Breast epithelium (tissue), 3 donors: ENCODE measurements around the gene NR3C1.

Experiments
- CTCF ChIP-seq, 3 donors: fragments of 450-650 bp; IDR thresholded peaks; one replicate each; pipeline ENCODE4 v1.5.1; 2016 to 2017; ENCODE audit warnings: antibody characterized with exemption in 3 of 3, mild to moderate bottlenecking in 3 of 3, moderate library complexity in 3 of 3
- POLR2A ChIP-seq: fragments of 450-650 bp; IDR thresholded peaks from one replicate; pipeline ENCODE4 v1.6.1; 2016; ENCODE audit warnings: antibody characterized with exemption, mild to moderate bottlenecking, moderate library complexity
- POLR2AphosphoS5 ChIP-seq, 3 donors: sonication (generic); formaldehyde crosslinking; IDR thresholded peaks; one replicate each; pipeline ENCODE4 v1.6.1; 2017; ENCODE audit warnings: antibody characterized with exemption in 3 of 3

- TF ChIP-seq CTCF (IDR thresholded peaks at IDR 0.05) (no peak), POLR2AphosphoS5 (IDR thresholded peaks at IDR 0.05) (no peak), POLR2A (no peak)
These were observed 49.5 kb downstream of the NR3C1 start for GRCh38 chr5:143354025-143354424.
